Activated T-helper 1 cell treated with anti-CD3 and anti-CD28 coated beads, Interleukin-2, amount 50 U/mL, for 16 hours (primary cell): ENCODE measurements around the gene ACVR1C.

ENCODE experiments used
- DNase-seq, 2 donors: peaks; one replicate each; pipeline ENCODE4 v3.0.0-alpha.2; 2020; ENCODE audit warnings: low read depth in 1 of 2, low spot score in 1 of 2

Gene ACVR1C

GRCh38 chr2:157500334-157500733, 128.3 kb downstream of the ACVR1C start:
- no peak for DNase-seq

DNA sequence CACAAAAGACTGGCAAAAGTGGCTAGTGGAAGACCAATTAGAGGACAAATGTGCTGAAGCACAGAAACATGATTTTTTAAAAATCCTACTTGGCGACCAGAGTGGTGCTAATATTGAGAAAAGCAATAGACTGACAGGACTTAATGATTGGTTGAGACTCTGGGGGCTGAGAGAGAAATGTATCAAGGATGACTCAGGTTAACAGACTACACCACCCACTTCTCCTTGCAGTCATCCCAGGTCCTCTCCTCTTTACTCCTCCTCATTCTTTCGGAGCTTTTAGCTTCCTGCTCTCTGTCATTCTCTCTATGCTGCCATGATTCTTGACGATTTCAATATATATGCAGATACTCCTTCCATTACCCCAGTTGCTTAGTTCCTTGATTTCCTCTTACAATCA, 130.2 kb downstream of the ACVR1C start:
- DNase-seq = no peak

GRCh38 chr2:157497638-157498314, 130.9 kb downstream of the ACVR1C start:
- no peak for DNase-seq

- DNase-seq = peak; percentile 31 to 55
These were observed 136.4 kb downstream of the ACVR1C start for GRCh38 chr2:157492189-157492773.

DNA sequence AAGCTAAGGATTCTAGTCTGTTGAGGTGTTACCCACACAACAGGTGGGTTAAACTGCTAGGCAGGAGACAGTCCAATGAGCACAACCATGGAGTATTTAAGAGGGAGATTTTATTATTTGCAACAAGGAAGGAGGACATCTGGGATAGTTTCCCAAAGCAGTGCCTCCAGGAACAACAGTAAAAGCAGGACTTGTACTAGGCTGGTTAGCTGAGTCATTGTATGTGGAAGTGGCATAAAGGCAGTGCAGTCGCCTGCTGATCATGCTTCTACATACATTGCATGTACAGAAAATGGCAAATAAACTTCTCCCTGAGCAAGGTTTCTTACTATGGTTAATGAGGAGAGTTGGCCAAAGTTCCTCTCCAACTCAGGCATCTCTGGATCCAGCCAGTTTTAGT, 138.7 kb downstream of the ACVR1C start:
- DNase-seq = no peak

DNA sequence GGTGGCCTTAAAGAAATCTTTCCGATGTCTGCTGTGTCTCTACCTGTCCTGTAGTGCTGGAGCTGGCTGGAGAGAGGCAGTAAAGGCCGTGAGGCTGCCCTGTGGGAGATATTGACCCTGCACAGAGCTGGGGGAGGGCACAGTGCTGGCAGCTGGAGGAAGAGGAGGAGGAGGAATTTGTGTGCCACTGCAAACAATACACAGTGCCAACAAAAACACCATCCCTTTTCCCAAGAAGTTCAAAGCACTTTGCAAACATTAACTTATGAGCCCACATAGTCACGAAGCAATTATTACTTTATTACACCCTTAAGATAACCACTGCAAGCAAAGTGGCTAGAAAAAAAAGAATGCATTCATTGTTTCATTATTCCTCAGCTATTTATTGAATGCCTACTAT, 139.8 kb downstream of the ACVR1C start:
- DNase-seq = no peak

GRCh38 chr2:157487747-157488146, 140.9 kb downstream of the ACVR1C start:
- DNase-seq = no peak

DNA sequence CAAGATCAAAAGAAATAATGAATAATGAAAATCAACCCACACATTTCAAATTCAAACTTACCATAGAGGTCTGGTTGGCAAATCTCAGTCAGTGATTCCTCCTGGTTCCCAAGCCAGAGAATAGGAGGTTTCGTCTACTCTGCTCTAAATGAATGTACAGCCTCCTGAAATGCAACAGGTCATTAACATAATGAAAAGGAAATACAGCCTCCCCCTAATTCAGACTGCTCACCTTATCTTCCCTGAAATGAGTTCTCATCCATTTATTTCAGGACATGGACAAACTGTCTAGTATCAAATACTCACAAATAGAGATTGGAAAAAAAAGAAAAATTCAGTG, 141.4 kb downstream of the ACVR1C start:
- no peak for DNase-seq

DNA sequence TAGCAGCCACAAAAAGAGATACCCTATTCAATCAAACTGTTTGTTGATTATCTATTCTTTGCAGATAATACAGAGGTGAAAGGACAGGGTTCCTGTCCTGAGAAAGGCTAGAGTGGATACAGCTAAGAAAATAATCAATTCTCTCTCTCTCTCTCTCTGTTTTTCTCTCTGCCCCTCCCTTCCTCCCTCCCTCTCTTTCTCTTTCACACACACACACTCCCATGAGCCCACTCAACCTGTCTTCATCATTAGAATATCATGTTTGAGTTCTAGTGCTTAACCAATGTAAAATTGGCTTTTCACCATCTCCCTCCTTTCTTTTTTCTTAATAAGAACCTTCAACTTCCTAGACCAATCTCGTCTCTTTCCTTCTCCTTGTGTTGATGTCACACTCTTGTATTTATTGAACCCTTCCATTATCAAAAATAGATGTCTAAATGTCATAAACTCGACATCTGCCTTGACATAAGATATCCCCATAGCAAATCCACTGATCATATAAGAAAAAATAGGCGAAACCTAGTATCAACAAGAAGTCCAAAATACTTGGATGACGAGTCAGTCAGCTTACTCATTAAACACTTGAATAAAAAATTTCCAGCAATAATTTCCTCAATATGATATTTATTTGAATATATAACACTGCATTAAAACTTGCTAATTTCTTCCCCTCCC, 141.9 kb downstream of the ACVR1C start:
- no peak for DNase-seq

- no peak for DNase-seq
These were observed 148.3 kb downstream of the ACVR1C start for GRCh38 chr2:157480182-157480961.

DNA sequence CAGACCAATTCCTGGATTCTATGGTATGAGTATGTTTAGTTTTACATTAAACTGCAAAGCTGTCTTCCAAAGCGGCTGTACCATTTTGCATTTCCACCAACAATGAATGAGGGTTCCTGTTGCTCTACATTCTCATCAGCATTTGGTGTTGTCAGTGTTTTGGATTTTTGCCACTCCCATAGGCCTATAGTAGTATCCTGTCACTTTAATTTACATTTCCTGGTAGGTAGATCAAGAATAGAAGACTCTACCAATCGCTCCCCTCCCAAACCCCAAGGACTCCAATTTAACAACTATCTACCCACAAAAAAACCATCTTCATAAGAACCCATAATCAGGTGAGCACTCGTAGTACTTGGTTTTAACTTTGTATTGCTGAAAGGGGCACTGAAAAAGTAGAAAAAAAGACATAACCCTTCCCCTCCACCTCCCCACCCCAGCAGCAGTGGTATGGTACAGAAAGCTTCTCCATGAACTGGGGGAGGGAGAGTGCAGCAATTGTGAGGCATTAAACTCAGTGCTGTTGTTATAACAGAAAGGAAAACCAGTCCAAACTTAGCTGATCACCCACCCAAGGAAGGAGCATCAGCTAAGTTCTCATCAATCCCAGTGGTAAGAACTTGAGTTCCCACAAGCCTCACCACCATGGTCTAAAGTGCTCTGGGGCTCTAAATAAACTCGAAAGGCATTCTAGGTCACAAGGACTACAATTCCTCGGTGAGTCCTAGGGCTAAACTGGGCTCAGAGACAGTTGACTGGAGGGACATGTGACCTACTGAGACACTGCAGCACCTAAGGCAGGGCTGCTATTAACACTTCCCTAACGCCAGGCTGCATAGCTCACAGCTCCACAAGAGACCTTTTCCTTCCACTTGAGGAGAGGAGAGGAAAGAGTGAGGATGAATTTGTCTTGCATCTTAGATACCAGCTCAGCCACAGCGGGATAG, 149.3 kb downstream of the ACVR1C start:
- no peak for DNase-seq

GRCh38 chr2:157477919-157478318, 150.7 kb downstream of the ACVR1C start:
- no peak for DNase-seq

DNA sequence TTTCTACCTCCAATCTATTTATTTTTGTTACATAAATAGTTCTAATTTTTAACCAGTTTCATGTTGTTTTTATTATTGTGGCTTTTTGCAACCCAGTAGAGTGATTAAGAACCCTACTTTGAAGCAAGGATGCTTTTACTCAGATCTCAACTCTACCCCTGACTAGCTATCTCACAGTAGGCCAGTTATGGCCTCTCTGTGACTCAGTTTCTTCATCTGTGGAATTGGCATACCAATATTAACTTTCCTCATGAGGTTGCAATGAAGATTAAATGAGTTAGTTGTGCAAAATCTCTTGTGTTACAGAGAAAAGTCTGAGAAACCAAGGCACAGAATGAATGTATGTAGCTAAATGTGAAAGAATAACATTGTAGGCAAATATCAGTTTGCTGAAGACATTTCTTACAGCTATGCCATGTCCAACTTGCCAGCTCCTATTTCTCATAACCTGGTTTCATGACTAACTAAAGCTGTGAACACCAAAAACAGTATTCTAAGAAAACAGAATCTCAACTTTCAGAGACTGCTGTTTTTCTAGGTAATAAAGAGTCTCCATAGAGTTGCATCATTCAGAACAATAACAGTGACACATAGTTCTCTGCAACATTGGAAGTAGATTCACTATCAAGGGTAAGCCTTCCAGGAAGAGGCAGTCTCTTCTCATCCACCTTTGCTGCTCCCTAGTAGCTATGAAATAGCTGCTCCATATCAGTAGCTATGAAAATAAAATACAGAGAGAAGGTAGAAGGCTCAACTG, 151.5 kb downstream of the ACVR1C start:
- DNase-seq = no peak
